Activated naive CD8-positive, alpha-beta T cell treated with anti-CD3 and anti-CD28 coated beads, Interleukin-2, amount 10 ng/mL, durations not matched to agents 7 days and 5 days (primary cell): ENCODE data around the gene AAGAB. TPM values are rescaled to one million over a fixed set of nuclear protein-coding genes. Genes with fewer than 3 reads are reported as not detected.
"Not testable (repeated sequence)": the region's sequence is repeated elsewhere in the genome, so short reads cannot be mapped to it uniquely, and the experiment has no call there.

ENCODE experiments used
- ATAC-seq: fragments of 150-1000 bp; cut with Tn5 transposase; one replicate; pipeline ENCODE4 v1.10.0; 2021; ENCODE audit warnings: low read depth, moderate library complexity
- POLR2A ChIA-PET: fragments of 350-600 bp; sonication (Branson Sonifier 250); formaldehyde crosslinking; loops from one replicate; lab custom pipeline; 2021; ENCODE audit warnings: antibody characterized with exemption; lab: Charles Lee
- DNase-seq: peaks from one replicate; pipeline ENCODE4 v3.0.0; 2021
- H3K27ac Mint-ChIP-seq: one replicate; pipeline ENCODE4 v1.8.0; 2022; ENCODE audit warnings: mild to moderate bottlenecking, mixed read lengths
- H3K27me3 Mint-ChIP-seq: one replicate; pipeline ENCODE4 v1.8.0; 2022; ENCODE audit warnings: mild to moderate bottlenecking, moderate library complexity, mixed read lengths
- H3K36me3 Mint-ChIP-seq: one replicate; pipeline ENCODE4 v1.8.0; 2021; ENCODE audit warnings: mild to moderate bottlenecking, mixed read lengths
- H3K4me1 Mint-ChIP-seq: one replicate; pipeline ENCODE4 v1.8.0; 2021; ENCODE audit warnings: mixed read lengths
- H3K4me3 Mint-ChIP-seq: one replicate; pipeline ENCODE4 v1.8.0; 2022; ENCODE audit warnings: mild to moderate bottlenecking, moderate library complexity, mixed read lengths
- H3K9me3 Mint-ChIP-seq: one replicate; pipeline ENCODE4 v1.8.0; 2021; ENCODE audit warnings: mixed read lengths
- total RNA-seq, 2 experiments: library from RNA; stranded (reverse); gene quantifications; one replicate each; pipeline ENCODE4 v1.2.3, GENCODE V29; 2021

Gene AAGAB
- total RNA-seq, 2 experiments from 2014 or later = 39.3 to 40.4 TPM

- ATAC-seq (no peak), DNase-seq (no peak)
- POLR2A ChIA-PET = no interaction called here
- Mint-ChIP-seq H3K36me3 (peaks cover 12% of the 10 kb centered on the region), H3K4me1 (no peaks in the 10 kb centered on the region), H3K4me3 (no peak overlapping the region), H3K9me3 (peaks cover 5% of the 10 kb centered on the region), H3K27me3 (peaks cover 29% of the 10 kb centered on the region), H3K27ac (no peak overlapping the region)
Measured at GRCh38 chr15:67267951-67268941, 13.8 kb upstream of the AAGAB start.

GRCh38 chr15:67267440-67267839, 13.0 kb upstream of the AAGAB start:
- no peak overlapping the region for H3K4me3 Mint-ChIP-seq
- H3K4me1 Mint-ChIP-seq = no peaks in the 10 kb centered on the region
- DNase-seq (no peak), ATAC-seq (no peak)
- H3K9me3 Mint-ChIP-seq = peaks cover 1% of the 10 kb centered on the region
- peaks cover 25% of the 10 kb centered on the region for H3K27me3 Mint-ChIP-seq
- H3K36me3 Mint-ChIP-seq = peaks cover 8% of the 10 kb centered on the region
- POLR2A ChIA-PET = no interaction called here
- no peak overlapping the region for H3K27ac Mint-ChIP-seq

- H3K4me1 Mint-ChIP-seq = no peaks in the 10 kb centered on the region
- H3K9me3 Mint-ChIP-seq = no peaks in the 10 kb centered on the region
- H3K27ac Mint-ChIP-seq = no peak overlapping the region
- no peak for DNase-seq
- no peak for ATAC-seq
- POLR2A ChIA-PET = no interaction called here
- H3K4me3 Mint-ChIP-seq = no peak overlapping the region
- H3K27me3 Mint-ChIP-seq = peaks cover 25% of the 10 kb centered on the region
- peaks cover 6% of the 10 kb centered on the region for H3K36me3 Mint-ChIP-seq
Measured at GRCh38 chr15:67266870-67267269, 12.4 kb upstream of the AAGAB start.

GRCh38 chr15:67259806-67260205, 5.3 kb upstream of the AAGAB start:
- Mint-ChIP-seq H3K4me1 (peaks cover 6% of the 10 kb centered on the region), H3K9me3 (no peaks in the 10 kb centered on the region), H3K27me3 (peaks cover 10% of the 10 kb centered on the region), H3K4me3 (no peak overlapping the region), H3K36me3 (no peaks in the 10 kb centered on the region), H3K27ac (no peak overlapping the region)
- ATAC-seq (no peak), DNase-seq (no peak)
- POLR2A ChIA-PET = no interaction called here

GRCh38 chr15:67259379-67259778, 4.9 kb upstream of the AAGAB start:
- H3K27me3 Mint-ChIP-seq = peaks cover 10% of the 10 kb centered on the region
- no peak overlapping the region for H3K4me3 Mint-ChIP-seq
- DNase-seq = no peak
- no peaks in the 10 kb centered on the region for H3K36me3 Mint-ChIP-seq
- peaks cover 6% of the 10 kb centered on the region for H3K4me1 Mint-ChIP-seq
- POLR2A ChIA-PET = no interaction called here
- no peak for ATAC-seq
- H3K27ac Mint-ChIP-seq = no peak overlapping the region
- no peaks in the 10 kb centered on the region for H3K9me3 Mint-ChIP-seq

GRCh38 chr15:67258412-67258811, 4.0 kb upstream of the AAGAB start:
- not testable (repeated sequence) for DNase-seq, H3K4me1 Mint-ChIP-seq, H3K27ac Mint-ChIP-seq, H3K36me3 Mint-ChIP-seq, H3K4me3 Mint-ChIP-seq, H3K9me3 Mint-ChIP-seq, ATAC-seq
- POLR2A ChIA-PET = interaction anchor here (0.7 kb wide), 1 partner anchor 581 kb away, joined by 5 read pairs; the partner anchor contains the start of gene RNU6-1
- peaks cover 10% of the 10 kb centered on the region for H3K27me3 Mint-ChIP-seq

- DNase-seq (no peak), ATAC-seq (no peak)
- Mint-ChIP-seq H3K27ac (no peak overlapping the region), H3K4me1 (peaks cover 22% of the 10 kb centered on the region), H3K9me3 (no peaks in the 10 kb centered on the region), H3K27me3 (peaks cover 10% of the 10 kb centered on the region), H3K4me3 (peak overlapping the region; percentile 62), H3K36me3 (no peaks in the 10 kb centered on the region)
- POLR2A ChIA-PET = no interaction called here
Measured at GRCh38 chr15:67256051-67256450, 1.6 kb upstream of the AAGAB start.

GRCh38 chr15:67253549-67254237, 768 bp downstream of the AAGAB start:
- peak overlapping the region; percentile 98 for H3K27ac Mint-ChIP-seq
- POLR2A ChIA-PET = interaction anchor here (0.6 to 1.9 kb wide), 4 partner anchors 8 to 189 kb away, joined by 3 to 14 read pairs (median 4); no protein-coding TSS in a partner anchor
- ATAC-seq (no peak), DNase-seq (no peak)
- peaks cover 10% of the 10 kb centered on the region for H3K27me3 Mint-ChIP-seq
- peak overlapping the region; percentile 98 for H3K4me3 Mint-ChIP-seq
- H3K4me1 Mint-ChIP-seq = peaks cover 23% of the 10 kb centered on the region
- peaks cover 7% of the 10 kb centered on the region for H3K36me3 Mint-ChIP-seq
- H3K9me3 Mint-ChIP-seq = no peaks in the 10 kb centered on the region

- Mint-ChIP-seq H3K27me3 (peaks cover 10% of the 10 kb centered on the region), H3K9me3 (no peaks in the 10 kb centered on the region), H3K4me1 (peaks cover 24% of the 10 kb centered on the region), H3K27ac (peak overlapping the region; percentile 98), H3K36me3 (peaks cover 8% of the 10 kb centered on the region), H3K4me3 (peak overlapping the region; percentile 98)
- no peak for ATAC-seq
- POLR2A ChIA-PET = interaction anchor here (1.9 kb wide), 1 partner anchor 12 kb away, joined by 14 read pairs; no protein-coding TSS in a partner anchor
- DNase-seq = no peak
Measured at GRCh38 chr15:67253101-67253500, 1.4 kb downstream of the AAGAB start.

GRCh38 chr15:67251318-67251717, 3.1 kb downstream of the AAGAB start:
- Mint-ChIP-seq H3K27me3 (peaks cover 7% of the 10 kb centered on the region), H3K36me3 (peaks cover 22% of the 10 kb centered on the region), H3K9me3 (peaks cover 4% of the 10 kb centered on the region), H3K4me3 (no peak overlapping the region), H3K27ac (no peak overlapping the region), H3K4me1 (peaks cover 25% of the 10 kb centered on the region)
- POLR2A ChIA-PET = no interaction called here
- DNase-seq = no peak
- ATAC-seq = no peak

GRCh38 chr15:67249830-67250229, 4.6 kb downstream of the AAGAB start:
- Mint-ChIP-seq H3K27me3 (no peaks in the 10 kb centered on the region), H3K27ac (no peak overlapping the region), H3K4me3 (no peak overlapping the region), H3K4me1 (peaks cover 19% of the 10 kb centered on the region), H3K9me3 (peaks cover 4% of the 10 kb centered on the region), H3K36me3 (peaks cover 37% of the 10 kb centered on the region)
- POLR2A ChIA-PET = no interaction called here
- no peak for ATAC-seq
- no peak for DNase-seq

- DNase-seq (no peak), ATAC-seq (no peak)
- peaks cover 42% of the 10 kb centered on the region for H3K36me3 Mint-ChIP-seq
- H3K27me3 Mint-ChIP-seq = no peaks in the 10 kb centered on the region
- H3K9me3 Mint-ChIP-seq = peaks cover 4% of the 10 kb centered on the region
- H3K27ac Mint-ChIP-seq = no peak overlapping the region
- no peak overlapping the region for H3K4me3 Mint-ChIP-seq
- POLR2A ChIA-PET = no interaction called here
- peaks cover 17% of the 10 kb centered on the region for H3K4me1 Mint-ChIP-seq
Measured at GRCh38 chr15:67248011-67248505, 6.4 kb downstream of the AAGAB start.

- POLR2A ChIA-PET, H3K4me3 Mint-ChIP-seq, ATAC-seq, H3K27ac Mint-ChIP-seq, DNase-seq, H3K27me3 Mint-ChIP-seq, H3K9me3 Mint-ChIP-seq: not testable (repeated sequence)
- Mint-ChIP-seq H3K36me3 (peaks cover 43% of the 10 kb centered on the region), H3K4me1 (peaks cover 18% of the 10 kb centered on the region)
Measured at GRCh38 chr15:67246606-67247005, 7.9 kb downstream of the AAGAB start.
